PFSK-1 (cell line): ENCODE measurements around the gene TMEM174.

ENCODE experiments used
- FOXP2 ChIP-seq: optimal IDR thresholded peaks from 2 replicates; pipeline ENCODE3; 2011; ENCODE audit warnings: borderline replicate concordance, control low read depth, inconsistent platforms; ENCODE audit not compliant: insufficient read depth; ENCODE audit errors: extremely low read length, extremely low read depth
- POLR2AphosphoS5 ChIP-seq: IDR thresholded peaks from 2 replicates; pipeline ENCODE4 v1.6.1; 2012; ENCODE audit warnings: low read depth, mild to moderate bottlenecking, control low read depth, low read length, moderate library complexity
- SIN3A ChIP-seq: IDR thresholded peaks from 2 replicates; pipeline ENCODE4 v1.6.1; 2012; ENCODE audit warnings: mild to moderate bottlenecking, low read length, moderate library complexity, borderline replicate concordance; ENCODE audit not compliant: insufficient read depth
- TAF1 ChIP-seq: IDR thresholded peaks from 2 replicates; pipeline ENCODE4 v1.6.1; 2012; ENCODE audit warnings: low read length, control low read depth, borderline replicate concordance; ENCODE audit not compliant: insufficient read depth
- TF ChIP-seq, protein P1 (sequence below), 2 experiments: IDR thresholded peaks; 2 replicates each; pipeline versions ENCODE4 v1.6.1 to v1.8.0; 2011 to 2012; ENCODE audit warnings: low read depth in 2 of 2, low read length in 2 of 2, control low read depth in 1 of 2, inconsistent platforms in 1 of 2, mild to moderate bottlenecking in 1 of 2, moderate library complexity in 1 of 2; ENCODE audit not compliant: insufficient read depth in 1 of 2

The TMEM174 gene

DNA sequence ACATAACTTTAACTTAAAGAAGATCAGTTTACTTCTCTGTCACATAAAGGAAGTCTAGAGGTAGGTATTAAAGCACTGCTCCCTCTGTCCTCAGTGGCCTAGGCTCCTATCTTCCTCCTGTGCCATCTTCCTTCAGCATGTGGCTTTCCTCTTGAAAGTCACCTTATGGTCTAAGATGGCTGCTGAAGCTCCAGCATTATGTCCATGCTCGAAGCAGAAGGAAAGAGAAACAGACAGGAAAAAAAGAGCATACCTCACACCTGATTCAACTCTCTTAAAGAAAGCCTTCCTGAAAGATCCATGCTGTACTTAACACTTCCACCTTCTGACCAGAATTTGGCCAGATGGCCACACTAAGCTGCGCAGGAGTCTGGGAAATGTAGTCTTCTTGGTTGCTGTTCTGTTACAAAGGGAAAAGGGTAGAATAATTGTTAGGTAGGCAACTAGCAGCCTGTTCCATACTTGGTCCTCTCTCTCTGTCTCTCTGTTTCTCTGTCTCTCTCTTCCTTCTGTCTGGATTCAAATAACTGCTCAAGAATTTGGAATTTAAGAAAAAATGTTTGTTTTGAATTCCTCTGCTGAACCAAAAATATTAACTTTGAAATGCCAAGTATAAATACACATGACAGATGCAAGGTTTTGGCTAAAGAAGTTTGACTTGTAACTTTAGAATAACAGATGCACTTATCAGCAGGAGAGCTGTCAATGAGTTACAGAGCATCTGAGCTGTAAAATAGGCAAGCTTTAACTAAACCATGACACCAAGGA lies 16.0 kb downstream of the TMEM174 start:
- TF ChIP-seq TAF1: no peak

GRCh38 chr5:73189871-73190376 lies 16.9 kb downstream of the TMEM174 start:
- TF ChIP-seq FOXP2 (no peak), SIN3A (no peak), TAF1 (no peak), POLR2AphosphoS5 (no peak)
- TF ChIP-seq, protein P1, sequence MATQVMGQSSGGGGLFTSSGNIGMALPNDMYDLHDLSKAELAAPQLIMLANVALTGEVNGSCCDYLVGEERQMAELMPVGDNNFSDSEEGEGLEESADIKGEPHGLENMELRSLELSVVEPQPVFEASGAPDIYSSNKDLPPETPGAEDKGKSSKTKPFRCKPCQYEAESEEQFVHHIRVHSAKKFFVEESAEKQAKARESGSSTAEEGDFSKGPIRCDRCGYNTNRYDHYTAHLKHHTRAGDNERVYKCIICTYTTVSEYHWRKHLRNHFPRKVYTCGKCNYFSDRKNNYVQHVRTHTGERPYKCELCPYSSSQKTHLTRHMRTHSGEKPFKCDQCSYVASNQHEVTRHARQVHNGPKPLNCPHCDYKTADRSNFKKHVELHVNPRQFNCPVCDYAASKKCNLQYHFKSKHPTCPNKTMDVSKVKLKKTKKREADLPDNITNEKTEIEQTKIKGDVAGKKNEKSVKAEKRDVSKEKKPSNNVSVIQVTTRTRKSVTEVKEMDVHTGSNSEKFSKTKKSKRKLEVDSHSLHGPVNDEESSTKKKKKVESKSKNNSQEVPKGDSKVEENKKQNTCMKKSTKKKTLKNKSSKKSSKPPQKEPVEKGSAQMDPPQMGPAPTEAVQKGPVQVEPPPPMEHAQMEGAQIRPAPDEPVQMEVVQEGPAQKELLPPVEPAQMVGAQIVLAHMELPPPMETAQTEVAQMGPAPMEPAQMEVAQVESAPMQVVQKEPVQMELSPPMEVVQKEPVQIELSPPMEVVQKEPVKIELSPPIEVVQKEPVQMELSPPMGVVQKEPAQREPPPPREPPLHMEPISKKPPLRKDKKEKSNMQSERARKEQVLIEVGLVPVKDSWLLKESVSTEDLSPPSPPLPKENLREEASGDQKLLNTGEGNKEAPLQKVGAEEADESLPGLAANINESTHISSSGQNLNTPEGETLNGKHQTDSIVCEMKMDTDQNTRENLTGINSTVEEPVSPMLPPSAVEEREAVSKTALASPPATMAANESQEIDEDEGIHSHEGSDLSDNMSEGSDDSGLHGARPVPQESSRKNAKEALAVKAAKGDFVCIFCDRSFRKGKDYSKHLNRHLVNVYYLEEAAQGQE (IDR thresholded peaks at IDR 0.05; ENCODE audit: insufficient read depth in 1 of 2, low read depth in 2 of 2, low read length in 2 of 2): no peak

GRCh38 chr5:73192370-73192769 lies 19.4 kb downstream of the TMEM174 start:
- no peak for TF ChIP-seq SIN3A
- TF ChIP-seq POLR2AphosphoS5: no peak
- TF ChIP-seq TAF1: no peak
- TF ChIP-seq, protein P1 (IDR thresholded peaks at IDR 0.05; ENCODE audit: insufficient read depth in 1 of 2, low read depth in 2 of 2, low read length in 2 of 2): no peak
- TF ChIP-seq FOXP2: no peak

DNA sequence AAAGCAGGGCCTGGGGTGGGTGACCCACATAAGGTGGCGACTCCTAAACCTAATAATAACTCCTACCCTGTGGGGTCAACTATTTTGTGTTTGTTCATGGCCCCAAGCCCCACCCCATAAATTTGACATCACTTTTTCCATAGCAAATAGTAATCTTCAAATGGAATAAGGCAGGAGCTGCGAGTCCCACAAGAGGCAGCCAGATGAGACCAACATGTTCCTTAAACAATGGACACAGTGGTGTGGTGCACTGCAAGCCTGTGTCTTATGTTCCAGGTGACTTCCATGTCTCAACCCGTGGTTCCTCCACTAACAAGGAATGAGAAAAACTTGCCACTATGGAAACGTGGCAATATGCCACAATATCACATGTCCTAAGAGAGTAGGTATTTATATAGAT lies 20.6 kb downstream of the TMEM174 start:
- TF ChIP-seq SIN3A: no peak
- no peak for TF ChIP-seq POLR2AphosphoS5
- no peak for TF ChIP-seq TAF1
- no peak for TF ChIP-seq FOXP2
- TF ChIP-seq, protein P1 (IDR thresholded peaks at IDR 0.05; ENCODE audit: insufficient read depth in 1 of 2, low read depth in 2 of 2, low read length in 2 of 2): no peak

- TF ChIP-seq, protein P1 (IDR thresholded peaks at IDR 0.05; ENCODE audit: insufficient read depth in 1 of 2, low read depth in 2 of 2, low read length in 2 of 2): no peak
- TF ChIP-seq POLR2AphosphoS5: no peak
- TF ChIP-seq FOXP2: no peak
- TF ChIP-seq TAF1: no peak
- no peak for TF ChIP-seq SIN3A
Measured at GRCh38 chr5:73196201-73196600, 23.2 kb downstream of the TMEM174 start.
